Colonic mucosa (tissue), 4 donors: ENCODE data around the gene FAM168A. TPM values are rescaled to one million over a fixed set of nuclear protein-coding genes. Genes with fewer than 3 reads are reported as not detected.
"Not testable (repeated sequence)": the region's sequence is repeated elsewhere in the genome, so short reads cannot be mapped to it uniquely, and the experiment has no call there.

Experiments
- DNase-seq: peaks from one replicate; pipeline ENCODE4 v3.0.0-alpha.2; 2020
- H3K27ac ChIP-seq: fragments of 200-600 bp; one replicate; pipeline ENCODE4 v1.8.0; 2021
- H3K27me3 ChIP-seq: fragments of 200-600 bp; one replicate; pipeline ENCODE4 v1.8.0; 2021
- H3K36me3 ChIP-seq: fragments of 200-600 bp; one replicate; pipeline ENCODE4 v1.8.0; 2021
- H3K4me1 ChIP-seq: fragments of 200-600 bp; one replicate; pipeline ENCODE4 v1.8.0; 2021; ENCODE audit warnings: mild to moderate bottlenecking
- H3K4me3 ChIP-seq: fragments of 200-600 bp; one replicate; pipeline ENCODE4 v1.8.0; 2021
- H3K9ac ChIP-seq, 2 donors: one replicate each; pipeline ENCODE4 v1.7.0; 2013; ENCODE audit warnings: control low read depth in 2 of 2, low read depth in 2 of 2, low read length in 2 of 2
- H3K9me3 ChIP-seq: fragments of 200-600 bp; one replicate; pipeline ENCODE4 v1.8.0; 2021
- intact Hi-C: fragments of 100-400 bp; cut with DNase I; formaldehyde crosslinking; loops from one replicate; pipeline ENCODE4 v1.14.1; 2022
- total RNA-seq, 2 donors: library from RNA; stranded (reverse); fragmentation: NEBNext Ultra II Directional in 1 of 2; extraction: Animal tissue kit (Norgen Biotek cat#: 25700) in 1 of 2; gene quantifications; one replicate each; pipeline ENCODE4 v1.2.1, GENCODE V29; 2021
- TF ChIP-seq, protein P1 (sequence below): fragments of 200-600 bp; IDR thresholded peaks from one replicate; pipeline ENCODE4 v1.8.0; 2022; ENCODE audit warnings: antibody characterized with exemption, mild to moderate bottlenecking
- donor health status: healthy.
- donor health status: DM: no; HTN: no; CAD: no.
- donor health status: DM: no; HTN: no; CAD: no.

FAM168A gene
- total RNA-seq, 2 donors from 2014 or later, result 16.9 to 21.6 TPM

DNA sequence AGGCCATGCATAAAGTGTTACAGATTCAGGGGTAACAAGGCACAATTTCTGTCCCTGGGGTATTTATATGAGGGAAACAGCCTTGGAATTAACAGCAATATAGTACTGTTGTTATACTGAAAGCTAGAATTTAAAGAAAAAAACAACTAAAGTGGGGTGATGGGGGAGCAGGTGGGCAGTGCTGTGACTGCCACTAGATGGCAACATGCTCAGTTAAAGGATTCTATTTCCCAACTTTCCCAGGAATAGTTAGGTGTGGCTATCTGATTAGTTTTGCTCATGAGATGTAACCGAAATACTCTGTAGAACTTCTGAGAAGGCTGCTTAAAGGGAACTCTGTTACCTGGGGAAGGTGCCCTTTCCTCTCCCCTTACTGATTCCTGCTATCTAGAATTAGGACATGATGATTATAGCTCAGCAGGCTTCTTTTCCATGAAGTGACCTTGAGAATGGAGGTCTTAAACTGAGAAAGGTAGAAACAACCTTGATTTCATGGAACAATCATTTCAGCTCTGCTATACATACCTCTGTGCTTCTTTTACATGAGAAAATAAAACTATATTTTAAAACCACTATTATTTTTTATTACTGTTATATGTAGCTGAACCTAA, 119.1 kb downstream of the FAM168A start:
- TF ChIP-seq, protein P1, sequence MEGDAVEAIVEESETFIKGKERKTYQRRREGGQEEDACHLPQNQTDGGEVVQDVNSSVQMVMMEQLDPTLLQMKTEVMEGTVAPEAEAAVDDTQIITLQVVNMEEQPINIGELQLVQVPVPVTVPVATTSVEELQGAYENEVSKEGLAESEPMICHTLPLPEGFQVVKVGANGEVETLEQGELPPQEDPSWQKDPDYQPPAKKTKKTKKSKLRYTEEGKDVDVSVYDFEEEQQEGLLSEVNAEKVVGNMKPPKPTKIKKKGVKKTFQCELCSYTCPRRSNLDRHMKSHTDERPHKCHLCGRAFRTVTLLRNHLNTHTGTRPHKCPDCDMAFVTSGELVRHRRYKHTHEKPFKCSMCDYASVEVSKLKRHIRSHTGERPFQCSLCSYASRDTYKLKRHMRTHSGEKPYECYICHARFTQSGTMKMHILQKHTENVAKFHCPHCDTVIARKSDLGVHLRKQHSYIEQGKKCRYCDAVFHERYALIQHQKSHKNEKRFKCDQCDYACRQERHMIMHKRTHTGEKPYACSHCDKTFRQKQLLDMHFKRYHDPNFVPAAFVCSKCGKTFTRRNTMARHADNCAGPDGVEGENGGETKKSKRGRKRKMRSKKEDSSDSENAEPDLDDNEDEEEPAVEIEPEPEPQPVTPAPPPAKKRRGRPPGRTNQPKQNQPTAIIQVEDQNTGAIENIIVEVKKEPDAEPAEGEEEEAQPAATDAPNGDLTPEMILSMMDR, result peak; percentile 67
- intact Hi-C loops, result no loop called here
- DNase-seq, result no peak
- H3K4me1 ChIP-seq, result no peaks in the 10 kb centered on the region
- no peaks in the 10 kb centered on the region for H3K27me3 ChIP-seq
- no peak overlapping the region for H3K4me3 ChIP-seq
- H3K9ac ChIP-seq, result no peak overlapping the region
- H3K27ac ChIP-seq, result no peak overlapping the region
- H3K36me3 ChIP-seq, result no peaks in the 10 kb centered on the region
- no peaks in the 10 kb centered on the region for H3K9me3 ChIP-seq

- no peaks in the 10 kb centered on the region for H3K36me3 ChIP-seq
- TF ChIP-seq, protein P1, result no peak
- intact Hi-C loops, result no loop called here
- H3K4me1 ChIP-seq, result no peaks in the 10 kb centered on the region
- no peak overlapping the region for H3K9ac ChIP-seq
- no peak for DNase-seq
- H3K9me3 ChIP-seq, result no peaks in the 10 kb centered on the region
- no peak overlapping the region for H3K4me3 ChIP-seq
- H3K27me3 ChIP-seq, result no peaks in the 10 kb centered on the region
- H3K27ac ChIP-seq, result no peak overlapping the region
These were observed 120.4 kb downstream of the FAM168A start for GRCh38 chr11:73477518-73477917.

- no peaks in the 10 kb centered on the region for H3K36me3 ChIP-seq
- H3K9me3 ChIP-seq, result no peaks in the 10 kb centered on the region
- H3K9ac ChIP-seq, result no peak overlapping the region
- no peak for DNase-seq
- no peak overlapping the region for H3K4me3 ChIP-seq
- no peaks in the 10 kb centered on the region for H3K4me1 ChIP-seq
- intact Hi-C loops, result no loop called here
- no peak overlapping the region for H3K27ac ChIP-seq
- TF ChIP-seq, protein P1, result no peak
- H3K27me3 ChIP-seq, result no peaks in the 10 kb centered on the region
These were observed 122.3 kb downstream of the FAM168A start for GRCh38 chr11:73475549-73476095.

GRCh38 chr11:73473252-73473651, 124.7 kb downstream of the FAM168A start:
- DNase-seq, result no peak
- H3K27me3 ChIP-seq, result no peaks in the 10 kb centered on the region
- no peaks in the 10 kb centered on the region for H3K9me3 ChIP-seq
- no peak overlapping the region for H3K4me3 ChIP-seq
- no peaks in the 10 kb centered on the region for H3K36me3 ChIP-seq
- TF ChIP-seq, protein P1, result no peak
- H3K27ac ChIP-seq, result no peak overlapping the region
- H3K4me1 ChIP-seq, result no peaks in the 10 kb centered on the region
- intact Hi-C loops, result no loop called here
- no peak overlapping the region for H3K9ac ChIP-seq

- H3K36me3 ChIP-seq, intact Hi-C loops, DNase-seq, H3K27me3 ChIP-seq, H3K4me3 ChIP-seq, H3K27ac ChIP-seq, H3K9ac ChIP-seq, H3K9me3 ChIP-seq, H3K4me1 ChIP-seq: not testable (repeated sequence)
These were observed 127.8 kb downstream of the FAM168A start for GRCh38 chr11:73470036-73470612.

DNA sequence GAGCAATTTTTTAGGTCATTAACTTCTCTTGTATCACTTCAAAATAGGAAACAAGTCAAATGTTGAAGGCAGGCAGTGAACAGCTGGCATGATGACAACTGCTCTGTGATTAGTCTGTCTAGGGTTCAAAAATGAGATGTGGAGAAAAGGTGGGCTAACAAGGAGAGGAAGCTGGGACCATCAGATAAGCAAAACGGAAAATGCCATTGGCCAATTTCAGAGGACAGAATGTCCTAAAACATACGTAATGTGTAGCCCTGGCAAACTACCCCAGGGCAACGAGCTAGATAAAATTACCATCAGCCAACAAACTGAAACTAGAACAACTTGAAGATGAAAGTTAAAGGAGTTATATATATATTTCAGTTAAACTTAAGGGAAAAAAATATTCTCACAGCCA, 128.5 kb downstream of the FAM168A start:
- no peak overlapping the region for H3K27ac ChIP-seq
- no peak for DNase-seq
- H3K9me3 ChIP-seq, result no peaks in the 10 kb centered on the region
- intact Hi-C loops, result no loop called here
- no peaks in the 10 kb centered on the region for H3K36me3 ChIP-seq
- H3K4me3 ChIP-seq, result no peak overlapping the region
- H3K9ac ChIP-seq, result no peak overlapping the region
- no peaks in the 10 kb centered on the region for H3K4me1 ChIP-seq
- no peaks in the 10 kb centered on the region for H3K27me3 ChIP-seq
- TF ChIP-seq, protein P1, result no peak
